Measurements from ENCODE around the gene TMEM178B. TPM values are rescaled to one million over a fixed set of nuclear protein-coding genes. Genes with fewer than 3 reads are reported as not detected.

The TMEM178B gene
- total RNA-seq, 2 donors from 2014 or later: 0.92 to 0.95 TPM

DNA sequence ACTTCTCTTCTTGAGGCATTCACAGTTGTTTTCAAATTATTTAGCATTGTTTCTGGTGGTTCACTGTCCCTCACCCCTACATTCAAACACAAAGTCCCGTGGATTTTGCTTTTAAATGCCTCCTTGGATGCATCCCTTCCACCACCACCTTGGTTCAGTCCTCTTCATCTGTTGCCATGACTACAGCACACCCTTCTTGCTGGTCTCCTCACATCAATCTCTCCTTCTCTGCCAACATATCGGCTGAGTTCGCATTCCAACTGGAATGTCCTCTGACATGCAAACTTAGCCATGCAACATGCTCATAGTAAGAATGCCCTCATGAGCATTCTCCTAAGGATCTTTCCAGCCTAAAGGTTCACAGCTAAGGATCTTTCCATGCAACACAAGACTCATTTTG is 279.1 kb downstream of the TMEM178B start:
- no peak overlapping the region for H3K27ac ChIP-seq
- DNase-seq (ENCODE audit: low spot score): no peak
- no peak for ATAC-seq (ENCODE audit: insufficient number of reproducible peaks, low FRiP score, low read depth)
- H3K4me1 ChIP-seq (ENCODE audit: control insufficient read depth in 1 of 2, low read depth in 2 of 2): peaks cover 0 to 3% of the 10 kb centered on the region in 2 donors
- no peaks in the 10 kb centered on the region for H3K36me3 ChIP-seq
- TF ChIP-seq, protein P1, sequence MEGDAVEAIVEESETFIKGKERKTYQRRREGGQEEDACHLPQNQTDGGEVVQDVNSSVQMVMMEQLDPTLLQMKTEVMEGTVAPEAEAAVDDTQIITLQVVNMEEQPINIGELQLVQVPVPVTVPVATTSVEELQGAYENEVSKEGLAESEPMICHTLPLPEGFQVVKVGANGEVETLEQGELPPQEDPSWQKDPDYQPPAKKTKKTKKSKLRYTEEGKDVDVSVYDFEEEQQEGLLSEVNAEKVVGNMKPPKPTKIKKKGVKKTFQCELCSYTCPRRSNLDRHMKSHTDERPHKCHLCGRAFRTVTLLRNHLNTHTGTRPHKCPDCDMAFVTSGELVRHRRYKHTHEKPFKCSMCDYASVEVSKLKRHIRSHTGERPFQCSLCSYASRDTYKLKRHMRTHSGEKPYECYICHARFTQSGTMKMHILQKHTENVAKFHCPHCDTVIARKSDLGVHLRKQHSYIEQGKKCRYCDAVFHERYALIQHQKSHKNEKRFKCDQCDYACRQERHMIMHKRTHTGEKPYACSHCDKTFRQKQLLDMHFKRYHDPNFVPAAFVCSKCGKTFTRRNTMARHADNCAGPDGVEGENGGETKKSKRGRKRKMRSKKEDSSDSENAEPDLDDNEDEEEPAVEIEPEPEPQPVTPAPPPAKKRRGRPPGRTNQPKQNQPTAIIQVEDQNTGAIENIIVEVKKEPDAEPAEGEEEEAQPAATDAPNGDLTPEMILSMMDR (IDR thresholded peaks at IDR 0.05): no peak
- no peaks in the 10 kb centered on the region for H3K27me3 ChIP-seq (replicated peaks; ENCODE audit: insufficient read depth)
- H3K4me3 ChIP-seq: no peak overlapping the region
- H3K9me3 ChIP-seq: no peaks in the 10 kb centered on the region

DNA sequence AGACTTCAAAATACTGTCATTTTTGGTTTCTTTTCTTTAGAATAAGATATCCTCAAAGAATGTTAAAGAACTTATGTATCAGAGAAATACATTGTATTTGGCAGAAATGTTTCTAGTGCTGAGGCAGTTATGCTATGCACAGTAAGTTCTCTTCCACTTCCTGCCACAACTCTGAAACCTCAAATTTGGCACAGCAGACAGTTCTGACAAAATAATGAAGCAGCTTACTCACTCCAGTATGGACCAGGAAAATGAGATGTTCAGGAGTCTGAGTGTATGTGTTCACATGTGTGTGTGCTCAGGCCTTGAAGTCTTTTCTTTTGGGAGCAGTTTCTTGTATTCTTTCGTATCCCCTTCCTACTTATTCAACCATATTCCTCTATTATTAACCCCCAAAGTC is 280.4 kb downstream of the TMEM178B start:
- peaks cover 0 to 3% of the 10 kb centered on the region in 2 donors for H3K4me1 ChIP-seq (ENCODE audit: control insufficient read depth in 1 of 2, low read depth in 2 of 2)
- DNase-seq (ENCODE audit: low spot score) (no peak), ATAC-seq (ENCODE audit: insufficient number of reproducible peaks, low FRiP score, low read depth) (no peak)
- TF ChIP-seq, protein P1 (IDR thresholded peaks at IDR 0.05): no peak
- no peaks in the 10 kb centered on the region for H3K9me3 ChIP-seq
- no peaks in the 10 kb centered on the region for H3K27me3 ChIP-seq (replicated peaks; ENCODE audit: insufficient read depth)
- no peak overlapping the region for H3K27ac ChIP-seq
- no peak overlapping the region for H3K4me3 ChIP-seq
- H3K36me3 ChIP-seq: no peaks in the 10 kb centered on the region

DNA sequence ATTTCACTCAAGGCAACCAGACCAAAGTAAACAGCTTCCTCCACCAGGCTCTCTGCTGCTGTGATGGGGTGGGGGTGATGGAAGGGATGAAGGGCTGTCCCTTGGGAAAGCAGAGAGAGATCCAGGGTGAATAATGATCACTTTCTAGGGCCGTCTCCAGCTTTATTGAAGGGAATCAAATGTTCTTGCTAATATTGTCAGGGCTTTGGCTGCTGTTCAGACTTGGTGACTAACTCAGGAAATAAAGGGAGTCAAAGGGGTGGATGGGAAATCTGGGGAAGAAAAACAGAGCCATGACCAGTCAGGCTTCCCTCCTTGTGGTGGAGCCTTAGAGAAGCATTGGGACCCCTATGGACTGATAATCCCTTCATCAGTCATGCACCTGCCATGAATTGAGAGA is 281.2 kb downstream of the TMEM178B start:
- no peak overlapping the region for H3K27ac ChIP-seq

DNA sequence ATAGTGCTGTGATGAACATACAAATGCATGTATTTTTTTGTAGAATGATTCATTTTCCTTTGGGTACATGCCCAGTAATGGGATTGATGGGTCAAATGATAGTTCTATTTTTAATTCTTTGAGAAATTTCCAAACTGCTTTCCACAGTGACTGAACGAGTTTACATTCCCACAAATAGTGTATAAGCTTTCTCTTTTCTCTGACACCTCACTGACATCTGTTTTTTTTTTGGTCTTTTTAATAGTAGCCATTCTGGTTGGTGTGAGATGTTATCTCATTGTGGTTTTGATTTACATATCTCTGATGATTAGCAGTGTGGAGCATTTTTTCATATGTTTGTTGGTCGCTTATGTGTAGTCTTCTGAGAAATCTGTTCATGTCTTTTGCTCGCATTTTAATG is 282.3 kb downstream of the TMEM178B start:
- Histone ChIP-seq H3K9me3 (no peaks in the 10 kb centered on the region), H3K27ac (no peak overlapping the region), H3K27me3 (replicated peaks; ENCODE audit: insufficient read depth) (no peaks in the 10 kb centered on the region), H3K4me3 (no peak overlapping the region), H3K36me3 (no peaks in the 10 kb centered on the region), H3K4me1 (ENCODE audit: control insufficient read depth in 1 of 2, low read depth in 2 of 2) (peaks cover 0 to 3% of the 10 kb centered on the region in 2 donors)
- TF ChIP-seq, protein P1 (IDR thresholded peaks at IDR 0.05): no peak
- ATAC-seq (ENCODE audit: insufficient number of reproducible peaks, low FRiP score, low read depth): no peak
- no peak for DNase-seq (ENCODE audit: low spot score)

More for the DNA sequence above, 281.2 kb downstream of the TMEM178B start:
- no peak overlapping the region for H3K4me3 ChIP-seq
- DNase-seq (ENCODE audit: low spot score) (no peak), ATAC-seq (ENCODE audit: insufficient number of reproducible peaks, low FRiP score, low read depth) (no peak)
- H3K27me3 ChIP-seq (replicated peaks; ENCODE audit: insufficient read depth): no peaks in the 10 kb centered on the region
- no peaks in the 10 kb centered on the region for H3K36me3 ChIP-seq
- H3K4me1 ChIP-seq (ENCODE audit: control insufficient read depth in 1 of 2, low read depth in 2 of 2): peaks cover 0 to 3% of the 10 kb centered on the region in 2 donors
- no peaks in the 10 kb centered on the region for H3K9me3 ChIP-seq
- TF ChIP-seq, protein P1 (IDR thresholded peaks at IDR 0.05): no peak

GRCh38 chr7:141358386-141358785 is 284.5 kb downstream of the TMEM178B start:
- ATAC-seq (ENCODE audit: insufficient number of reproducible peaks, low FRiP score, low read depth) (no peak), DNase-seq (ENCODE audit: low spot score) (no peak)
- no peak overlapping the region for H3K27ac ChIP-seq
- H3K27me3 ChIP-seq (replicated peaks; ENCODE audit: insufficient read depth): no peaks in the 10 kb centered on the region
- H3K4me3 ChIP-seq: no peak overlapping the region
- TF ChIP-seq, protein P1 (IDR thresholded peaks at IDR 0.05): no peak
- peaks cover 0 to 3% of the 10 kb centered on the region in 2 donors for H3K4me1 ChIP-seq (ENCODE audit: control insufficient read depth in 1 of 2, low read depth in 2 of 2)
- H3K9me3 ChIP-seq: no peaks in the 10 kb centered on the region
- no peaks in the 10 kb centered on the region for H3K36me3 ChIP-seq
